GM21447 (cell line): ENCODE data around the gene LYSET.
"Not testable (repeated sequence)": the region's sequence is repeated elsewhere in the genome, so short reads cannot be mapped to it uniquely, and the experiment has no call there.

Experiments
- ATAC-seq: cut with Tn5 transposase; IDR thresholded peaks from one replicate; pipeline ENCODE4 v1.9.1; 2021; ENCODE audit not compliant: unreplicated experiment

Gene LYSET

DNA sequence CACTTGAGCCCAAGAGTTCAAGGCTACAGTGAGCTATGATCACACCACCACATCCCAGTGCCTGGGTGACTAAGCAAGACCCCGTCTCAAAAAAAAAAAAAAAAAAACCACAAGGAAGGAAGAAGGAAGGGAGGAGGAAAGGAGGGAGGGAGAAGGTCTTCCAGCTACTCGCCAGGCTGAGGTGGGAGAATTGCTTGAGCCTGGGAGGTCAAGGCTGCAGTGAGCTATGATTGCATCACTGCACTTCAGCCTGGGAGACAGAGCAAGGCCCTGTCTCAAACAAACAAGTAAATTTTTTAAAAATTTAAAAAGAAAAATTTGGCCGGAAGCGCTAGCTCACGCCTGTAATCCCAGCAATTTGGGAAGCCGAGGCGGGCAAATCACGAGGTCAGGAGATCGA lies 16.5 kb upstream of the LYSET start:
- ATAC-seq = not testable (repeated sequence)

DNA sequence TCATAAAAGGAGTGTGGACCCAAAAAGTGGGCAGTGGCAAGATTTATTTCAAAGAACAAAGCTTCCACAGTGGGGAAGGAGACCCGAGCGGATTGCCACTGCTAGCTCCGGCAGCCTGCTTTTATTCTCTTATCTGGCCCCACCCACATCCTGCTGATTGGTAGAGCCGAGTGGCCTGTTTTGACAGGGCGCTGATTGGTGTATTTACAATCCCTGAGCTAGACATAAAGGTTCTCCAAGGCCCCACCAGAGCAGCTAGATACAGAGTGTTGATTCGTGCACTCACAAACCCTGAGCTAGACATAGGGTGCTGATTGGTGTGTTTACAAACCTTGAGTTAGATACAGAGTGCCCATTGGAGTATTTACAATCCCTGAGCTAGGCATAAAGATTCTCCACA lies 15.5 kb upstream of the LYSET start:
- ATAC-seq = not testable (repeated sequence)

DNA sequence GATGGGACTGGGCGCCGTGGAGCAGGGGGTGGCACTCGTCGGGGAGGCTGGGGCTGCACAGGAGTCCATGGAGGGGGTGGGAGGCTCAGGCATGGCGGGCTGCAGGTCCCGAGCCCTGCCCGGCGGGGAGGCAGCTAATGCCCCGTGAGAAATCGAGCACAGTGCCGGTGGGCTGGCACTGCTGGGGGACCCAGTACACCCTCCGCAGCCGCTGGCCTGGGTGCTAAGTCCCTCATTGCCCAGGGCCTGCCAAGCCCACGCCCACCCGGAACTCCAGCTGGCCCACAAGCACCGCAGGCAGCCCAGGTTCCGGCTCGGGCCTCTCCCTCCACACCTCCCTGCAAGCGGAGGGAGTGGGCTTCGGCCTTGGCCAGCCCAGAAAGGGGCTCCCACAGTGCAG lies 15.0 kb upstream of the LYSET start:
- not testable (repeated sequence) for ATAC-seq

DNA sequence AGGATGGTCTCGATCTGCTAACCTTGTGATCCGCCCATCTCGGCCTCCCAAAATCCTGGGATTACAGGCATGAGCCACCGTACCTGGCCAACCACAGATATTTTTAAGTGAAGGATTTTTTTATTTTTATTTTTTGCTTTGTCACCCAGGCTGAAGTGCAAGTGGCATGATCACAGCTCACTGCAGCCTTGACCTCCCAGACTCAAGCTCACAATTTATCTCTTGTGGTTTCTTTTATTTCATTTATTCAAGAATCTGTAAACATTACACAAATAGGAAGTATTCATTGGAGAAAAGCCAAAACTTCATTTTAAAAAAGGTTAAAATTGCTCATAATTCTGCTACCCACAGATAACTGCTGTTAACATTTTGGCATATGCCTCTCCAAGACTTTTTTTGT lies 13.7 kb upstream of the LYSET start:
- no peak for ATAC-seq

DNA sequence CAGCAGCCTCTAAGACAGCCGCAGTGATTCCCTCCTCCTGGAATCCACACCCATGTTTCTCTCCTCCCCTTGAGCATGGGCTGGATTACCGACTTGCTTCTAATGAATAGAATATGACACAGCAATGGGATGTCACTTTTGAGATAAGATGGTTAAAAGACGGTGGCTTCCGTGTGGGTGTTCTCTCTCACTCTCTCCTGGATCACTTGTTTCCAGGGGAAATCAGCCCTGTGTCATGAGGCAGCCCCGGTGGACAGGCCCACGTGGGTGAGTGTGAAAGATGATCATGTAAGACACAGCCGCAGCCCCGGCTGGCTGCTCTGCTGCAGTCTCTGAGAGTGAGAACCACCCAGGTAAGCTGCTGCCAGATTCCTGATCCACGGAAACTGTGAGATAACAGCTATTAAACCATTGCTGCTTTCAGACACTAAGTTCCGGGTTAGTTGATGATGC lies 11.1 kb upstream of the LYSET start:
- no peak for ATAC-seq

DNA sequence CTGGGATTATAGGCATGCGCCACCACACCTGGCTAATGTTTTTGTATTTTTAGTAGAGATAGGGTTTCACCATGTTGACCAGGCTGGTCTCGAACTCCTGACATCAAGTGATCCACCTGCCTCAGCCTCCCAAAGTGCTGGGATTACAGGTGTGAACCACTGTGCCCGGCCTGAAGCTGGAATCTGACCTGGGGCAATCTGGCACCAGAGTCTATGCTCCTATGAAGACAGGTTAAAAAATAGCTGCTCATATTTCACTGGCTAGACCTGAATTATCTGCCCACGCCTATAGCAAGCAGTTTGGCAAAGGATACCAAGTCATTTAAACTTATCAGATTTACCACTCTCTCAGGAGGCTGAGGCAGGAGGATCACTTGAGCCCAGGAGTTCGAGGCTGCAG lies 10.4 kb upstream of the LYSET start:
- ATAC-seq = not testable (repeated sequence)

DNA sequence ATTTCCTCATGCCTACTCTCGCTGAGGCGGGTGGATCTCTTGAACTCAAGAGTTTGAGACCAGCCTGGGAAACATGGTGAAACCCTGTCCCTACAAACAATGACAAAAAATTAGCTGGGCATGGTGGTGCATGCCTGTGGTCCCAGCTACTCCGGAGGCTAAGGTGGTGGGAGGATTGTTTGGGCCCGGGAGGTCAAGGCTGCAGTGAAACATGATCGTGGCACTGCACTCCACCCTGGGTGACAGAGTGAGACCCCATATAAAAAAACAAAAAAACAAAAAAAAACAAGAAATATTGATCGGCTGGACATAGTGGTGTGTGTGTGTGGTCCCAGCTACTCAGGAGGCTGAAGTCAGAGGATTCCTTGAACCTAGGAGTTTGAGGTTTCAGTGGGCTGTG lies 9.6 kb upstream of the LYSET start:
- no peak for ATAC-seq

DNA sequence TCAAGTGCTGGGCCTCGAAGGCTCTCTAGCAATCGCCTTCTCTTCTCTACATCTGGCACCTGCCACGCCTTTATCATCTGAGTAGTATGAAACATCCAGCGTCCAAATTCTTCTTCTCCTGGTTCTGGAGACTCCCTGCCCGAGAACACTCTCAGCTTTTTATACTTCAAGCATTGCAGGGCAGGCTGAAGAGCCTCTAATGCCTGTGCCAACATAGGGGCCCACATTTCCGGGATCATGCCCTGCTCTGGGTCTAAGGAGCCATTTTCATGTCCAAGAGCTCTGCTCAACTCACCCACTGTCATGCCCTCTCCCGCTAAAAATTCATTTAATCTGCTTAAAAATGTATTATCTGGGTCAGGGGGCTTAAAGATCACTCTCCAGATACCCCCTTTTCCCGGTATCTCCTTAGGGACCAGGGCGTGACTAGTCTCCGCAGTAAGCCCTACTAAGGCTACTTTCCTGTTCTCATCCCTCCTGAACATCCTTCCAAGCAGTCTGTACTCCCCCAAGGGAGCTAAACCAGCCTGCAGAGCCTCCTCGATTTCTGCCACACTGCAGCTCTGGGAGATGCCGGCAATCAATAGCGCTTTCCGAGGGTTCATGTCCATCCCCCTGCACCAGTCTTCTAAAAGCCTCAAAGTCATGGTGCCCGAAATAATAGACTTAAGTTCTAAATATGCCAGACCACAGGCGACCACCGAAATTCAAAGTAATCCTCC lies 1.4 kb upstream of the LYSET start:
- ATAC-seq = no peak

DNA sequence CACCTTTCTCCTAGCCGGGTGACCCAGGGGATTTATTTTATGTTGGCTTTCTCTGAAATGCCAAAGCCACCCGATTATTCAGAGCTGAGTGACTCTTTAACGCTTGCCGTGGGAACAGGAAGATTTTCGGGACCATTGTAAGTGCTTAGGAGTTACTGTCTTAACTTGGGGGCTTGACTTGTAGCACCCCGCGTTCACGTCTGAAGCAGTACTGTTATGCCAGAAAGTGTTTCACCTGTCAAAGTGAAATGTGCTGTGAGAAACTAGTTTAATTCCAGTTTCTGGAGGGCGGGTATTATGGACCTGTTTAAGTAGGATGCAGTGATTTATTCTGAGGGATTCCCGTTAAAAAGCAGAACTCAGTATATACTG lies 218 bp downstream of the LYSET start:
- ATAC-seq = no peak

DNA sequence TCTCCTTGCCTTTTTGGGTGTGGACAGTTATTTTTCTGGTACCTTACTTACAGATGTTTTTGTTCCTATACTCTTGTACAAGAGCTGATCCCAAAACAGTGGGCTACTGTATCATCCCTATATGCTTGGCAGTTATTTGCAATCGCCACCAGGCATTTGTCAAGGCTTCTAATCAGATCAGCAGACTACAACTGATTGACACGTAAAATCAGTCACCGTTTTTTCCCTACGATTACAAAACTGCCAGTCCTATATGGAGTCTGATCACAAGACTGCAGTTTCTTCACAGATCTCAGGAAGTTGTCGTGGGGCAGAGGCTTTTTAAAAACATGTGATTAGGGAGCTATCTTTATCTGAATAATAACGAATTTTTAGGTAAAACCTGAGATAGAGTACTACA lies 1.3 kb downstream of the LYSET start:
- no peak for ATAC-seq

DNA sequence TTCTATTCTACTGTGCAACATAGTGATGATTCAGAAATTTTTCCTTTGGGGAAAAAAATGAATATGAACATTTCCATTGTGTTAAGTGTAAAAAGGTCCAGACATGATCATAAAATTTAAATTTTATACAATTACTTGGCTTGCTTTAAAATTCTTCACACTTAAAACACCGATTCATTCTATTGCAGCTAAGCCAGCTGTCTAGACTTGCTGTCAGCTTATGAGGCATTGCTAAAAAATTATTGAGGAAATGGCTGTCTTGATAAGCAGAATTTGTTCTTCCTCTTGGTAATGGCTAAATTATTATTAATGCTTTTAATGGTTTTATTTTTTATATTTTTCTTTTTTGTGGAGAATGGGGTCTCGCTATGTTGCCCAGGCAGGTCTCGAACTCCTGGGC lies 1.8 kb downstream of the LYSET start:
- ATAC-seq = no peak

DNA sequence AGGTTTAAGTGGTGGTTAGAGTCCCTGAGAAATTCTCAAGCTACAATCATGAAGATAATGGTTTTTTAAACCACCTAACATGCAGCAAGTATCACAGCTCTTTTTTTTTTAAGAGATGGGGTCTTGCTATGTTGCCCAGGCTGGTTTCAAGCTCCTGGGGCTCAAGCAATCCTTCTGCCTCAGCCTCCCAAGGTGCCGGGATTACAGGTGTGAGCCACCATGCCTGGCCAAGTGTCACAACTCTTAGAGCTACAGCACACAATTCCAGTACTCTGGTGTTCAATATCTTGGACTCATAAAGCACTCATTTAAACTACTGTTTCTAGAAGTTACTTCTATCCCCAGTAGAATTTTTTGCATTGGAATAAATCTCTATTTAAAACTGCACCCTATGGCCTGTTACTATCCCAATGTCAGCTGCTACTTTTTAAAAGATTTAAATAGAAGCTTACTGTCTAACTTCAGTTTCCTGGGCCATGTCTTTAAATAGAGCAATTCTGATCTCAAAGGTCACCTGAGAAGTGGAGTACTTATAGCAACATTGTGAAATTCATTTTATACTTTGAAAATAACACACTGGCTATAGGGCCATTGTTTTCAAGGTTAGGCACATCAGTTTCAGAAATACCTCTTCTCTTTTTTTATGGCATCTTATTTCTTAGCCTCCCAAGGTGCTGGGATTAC lies 10.3 kb downstream of the LYSET start:
- no peak for ATAC-seq

DNA sequence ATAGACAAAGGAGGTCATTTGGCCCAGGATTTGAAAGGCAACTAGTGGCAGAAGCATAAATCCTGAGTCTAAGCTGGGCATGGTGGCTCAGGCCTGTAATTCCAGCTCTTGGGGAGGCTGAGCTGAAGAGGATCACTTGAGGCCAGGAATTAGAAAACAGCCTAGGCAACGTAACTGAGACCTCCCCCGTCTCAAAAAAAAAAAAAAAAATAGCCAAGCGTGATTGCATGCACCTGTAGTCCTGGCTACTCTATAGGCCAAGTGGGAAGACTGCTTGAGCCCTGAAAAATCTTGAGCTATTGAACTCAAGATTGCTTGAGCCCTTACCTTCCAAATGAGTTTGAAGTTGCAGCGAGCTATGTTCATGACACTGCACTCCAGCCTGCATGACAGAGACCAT lies 13.9 kb downstream of the LYSET start:
- no peak for ATAC-seq

DNA sequence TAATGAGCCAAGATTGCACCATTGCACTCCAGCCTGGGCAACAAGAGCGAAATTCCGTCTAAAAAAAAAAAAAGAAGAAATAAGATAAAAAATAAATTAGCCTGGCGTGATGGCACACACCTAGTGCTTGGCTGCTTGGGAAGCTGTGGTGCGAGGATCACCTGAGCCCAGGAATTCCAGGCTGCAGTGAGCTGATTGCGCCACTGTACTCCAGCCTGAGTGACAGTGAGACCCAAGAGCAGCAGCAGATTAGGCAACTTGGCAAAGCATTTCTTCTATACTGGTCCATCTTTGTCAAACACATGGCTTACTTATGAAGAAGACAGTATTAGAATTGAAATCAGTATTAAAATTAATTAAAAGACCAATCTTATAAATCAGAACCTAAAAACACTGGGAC lies 15.4 kb downstream of the LYSET start:
- ATAC-seq = no peak

DNA sequence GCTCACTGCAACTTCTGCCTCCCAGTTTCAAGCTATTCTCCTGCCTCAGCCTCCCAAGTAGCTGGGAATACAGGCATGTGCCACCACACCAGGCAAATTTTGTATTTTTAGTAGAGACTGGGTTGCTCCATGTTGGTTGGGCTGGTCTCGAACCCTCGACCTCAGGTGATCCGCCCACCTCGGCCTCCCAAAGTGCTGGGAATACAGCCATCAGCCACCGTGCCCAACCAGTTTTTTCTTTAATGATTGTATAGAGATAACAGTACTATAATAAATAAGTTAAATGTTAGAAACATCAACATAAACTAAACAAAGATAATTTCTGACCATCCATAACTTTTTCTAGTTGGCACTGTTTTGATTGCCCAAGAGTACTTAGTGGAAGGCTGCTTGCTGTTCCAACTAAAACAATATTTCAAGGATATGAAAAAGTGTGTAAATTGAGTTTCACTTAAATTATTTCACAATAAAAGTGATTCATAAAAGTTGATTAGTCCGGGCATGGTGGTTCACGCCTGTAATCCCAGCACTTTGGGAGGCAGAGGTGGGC lies 16.1 kb downstream of the LYSET start:
- ATAC-seq = no peak

DNA sequence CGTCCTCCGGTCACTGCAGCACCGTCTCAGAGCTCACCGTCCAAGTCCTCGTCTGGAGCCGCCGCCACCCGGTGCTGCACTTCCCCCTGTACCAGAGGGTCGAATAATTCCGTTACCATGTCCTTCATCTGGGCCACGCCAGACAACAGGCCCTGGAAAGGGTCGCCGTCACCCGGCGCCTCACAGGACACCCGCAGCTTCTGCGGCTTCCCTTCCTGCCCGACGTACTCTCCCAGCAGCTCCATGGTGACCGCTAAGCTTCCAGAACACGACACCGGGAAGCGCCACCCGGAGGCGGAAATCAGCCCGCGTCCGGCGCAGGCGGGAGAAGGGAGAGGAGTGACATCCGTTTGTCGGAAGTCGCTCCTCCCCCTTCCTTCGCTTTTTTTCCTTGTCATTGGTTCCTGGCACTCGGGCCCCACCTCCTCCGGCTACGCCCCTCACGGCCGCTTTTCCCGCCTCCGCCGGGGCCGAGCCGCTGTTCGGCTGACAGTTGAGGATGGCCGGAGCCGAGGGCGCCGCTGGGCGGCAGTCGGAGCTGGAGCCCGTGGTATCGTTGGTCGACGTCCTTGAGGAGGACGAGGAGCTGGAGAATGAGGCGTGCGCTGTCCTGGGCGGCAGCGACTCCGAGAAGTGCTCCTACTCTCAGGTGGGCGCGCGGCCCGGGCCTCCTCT lies 21.8 kb downstream of the LYSET start, which contains the start of the genes GON7 and UBR7:
GON7 (minus strand) TSS at position 273 of the 675 bp plus-strand sequence; CDS start at position 245, 28 bp downstream.
UBR7 (plus strand) TSS at position 464 of the 675 bp plus-strand sequence; CDS start at position 500, 36 bp downstream.
- ATAC-seq = peak; percentile 83

DNA sequence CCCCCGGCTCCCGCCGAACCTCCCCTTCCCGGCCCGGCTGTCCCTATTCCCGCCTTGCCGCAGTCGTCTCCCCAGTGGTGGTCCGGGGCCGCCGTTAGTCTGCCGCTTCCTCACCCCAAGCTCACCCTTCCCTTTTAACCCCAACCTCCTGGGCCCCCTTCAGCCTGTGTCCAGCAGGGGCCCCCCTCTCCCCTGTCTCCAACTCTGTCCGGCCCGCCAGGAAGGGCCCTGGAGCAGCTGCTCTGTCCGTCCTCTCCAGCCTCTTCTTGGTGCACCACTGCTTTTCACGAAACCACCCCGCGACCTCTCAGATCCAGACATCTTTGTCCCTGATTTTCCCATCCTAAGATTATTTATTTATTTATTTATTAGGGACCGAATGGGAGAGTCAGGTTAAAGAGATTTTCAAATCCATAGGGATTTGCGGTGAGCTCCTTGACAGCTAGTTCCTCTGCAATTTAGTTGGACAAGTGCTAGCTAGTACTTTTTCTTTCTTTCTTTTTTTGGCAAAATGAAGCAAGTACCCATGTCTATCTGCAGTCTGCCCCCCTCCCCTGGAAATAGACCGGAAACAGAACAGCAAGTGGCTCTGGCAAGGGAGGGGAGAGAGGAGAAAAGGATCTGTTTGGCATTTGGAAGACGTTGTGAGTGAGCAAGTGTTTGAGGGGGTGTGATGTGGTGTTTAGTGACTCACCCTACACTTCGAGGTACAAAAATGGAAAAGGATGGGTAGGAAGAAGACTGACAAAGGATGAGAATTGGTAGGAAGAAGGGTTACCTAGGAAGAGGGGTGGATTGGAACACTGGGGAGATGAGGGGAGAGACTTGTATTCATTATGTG lies 22.6 kb downstream of the LYSET start:
- ATAC-seq = peak; percentile 47

DNA sequence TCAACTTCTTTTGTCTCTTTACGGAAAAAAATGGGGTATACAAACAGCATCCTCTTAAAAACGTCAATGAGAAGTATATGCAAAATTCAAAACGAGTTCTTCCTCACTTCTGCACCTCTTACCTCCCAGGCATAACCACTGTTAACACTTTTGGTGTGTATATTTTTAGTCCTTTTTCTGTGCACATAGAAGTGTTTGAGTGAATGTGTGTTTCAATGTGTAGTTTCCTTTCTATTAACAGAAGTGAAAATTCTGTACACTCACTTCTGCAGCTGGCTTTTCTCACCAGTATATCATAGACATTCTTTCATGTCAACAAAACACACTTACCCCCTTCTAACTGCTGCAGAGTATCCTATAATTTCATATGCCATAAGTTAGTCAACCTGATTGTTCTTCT lies 27.3 kb downstream of the LYSET start:
- ATAC-seq = peak; percentile 61

DNA sequence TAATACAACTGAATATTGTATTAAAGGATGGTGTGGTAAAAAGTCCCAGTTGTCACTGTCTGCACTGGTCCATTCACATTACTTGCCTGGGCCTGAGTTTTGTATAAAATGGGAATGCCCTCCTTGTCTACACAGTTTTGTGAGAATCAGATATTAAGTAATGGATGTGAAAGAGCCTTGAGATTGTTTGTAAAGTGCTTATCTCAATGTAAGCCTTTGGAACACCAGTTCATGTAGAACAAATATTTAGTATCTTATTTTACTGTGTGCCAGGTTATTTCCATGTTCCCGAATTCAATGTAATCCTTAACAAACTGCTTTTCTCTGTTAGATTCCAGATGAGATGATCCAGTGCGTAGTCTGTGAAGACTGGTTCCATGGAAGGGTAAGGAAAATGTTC lies 29.5 kb downstream of the LYSET start:
- ATAC-seq = no peak

DNA sequence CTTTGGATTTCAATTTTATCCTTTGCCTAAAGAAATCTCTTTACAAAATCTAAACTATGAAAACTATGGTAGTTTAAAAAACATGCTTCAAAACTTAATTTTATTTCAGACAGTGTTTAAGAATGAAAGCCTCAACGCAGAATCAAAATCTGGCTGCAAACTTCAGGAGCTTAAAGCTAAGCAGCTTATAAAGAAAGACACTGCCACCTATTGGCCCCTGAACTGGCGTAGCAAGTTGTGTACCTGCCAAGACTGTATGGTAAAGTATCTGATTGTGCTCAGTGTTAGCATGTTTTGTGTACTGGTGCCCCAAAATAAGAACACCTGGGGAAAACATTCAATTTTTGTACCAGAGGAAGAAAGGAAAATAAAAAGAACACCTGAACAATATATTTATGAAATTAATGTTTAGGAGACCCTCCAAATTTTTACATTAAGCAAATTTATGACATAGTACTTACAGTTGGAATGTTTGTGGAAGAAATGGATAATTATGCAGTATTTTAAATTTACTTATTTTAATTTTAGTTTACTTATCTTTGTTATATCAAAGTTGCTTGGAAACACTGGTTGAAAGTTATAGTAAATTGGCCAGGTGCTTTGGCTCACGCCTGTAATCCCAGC lies 34.1 kb downstream of the LYSET start:
- no peak for ATAC-seq
